GM19328 (cell line): ENCODE results near the gene ZNF483.
"Not testable (repeated sequence)": the region's sequence is repeated elsewhere in the genome, so short reads cannot be mapped to it uniquely, and the experiment has no call there.

Experiments used
- ATAC-seq: cut with Tn5 transposase; IDR thresholded peaks from one replicate; pipeline ENCODE4 v1.9.1; 2021; ENCODE audit warnings: mild to moderate bottlenecking, moderate library complexity; ENCODE audit not compliant: unreplicated experiment

Gene ZNF483

GRCh38 chr9:111605041-111605559 lies 80.1 kb downstream of the ZNF483 start:
- no peak for ATAC-seq

GRCh38 chr9:111610149-111610548 lies 85.2 kb downstream of the ZNF483 start:
- no peak for ATAC-seq

GRCh38 chr9:111610845-111611244 lies 85.9 kb downstream of the ZNF483 start:
- no peak for ATAC-seq

- no peak for ATAC-seq
Measured at GRCh38 chr9:111613436-111614040, 88.6 kb downstream of the ZNF483 start.

GRCh38 chr9:111615928-111616327 lies 90.9 kb downstream of the ZNF483 start:
- no peak for ATAC-seq

GRCh38 chr9:111617349-111617748 lies 92.4 kb downstream of the ZNF483 start:
- not testable (repeated sequence) for ATAC-seq

GRCh38 chr9:111621895-111622480 lies 97.0 kb downstream of the ZNF483 start:
- no peak for ATAC-seq

GRCh38 chr9:111622626-111623025 lies 97.6 kb downstream of the ZNF483 start:
- ATAC-seq, result no peak
